ENCODE data around the gene LMTK3. TPM values are rescaled to one million over a fixed set of nuclear protein-coding genes. Genes with fewer than 3 reads are reported as not detected.

LMTK3 gene
- total and polyA plus RNA-seq, 9 of the 15 experiments (the other 6 are each of a cell fraction or from before 2014, with no cell fraction given) = 0.35 to 12.3 (median 2.0) TPM; not detected in 2

DNA sequence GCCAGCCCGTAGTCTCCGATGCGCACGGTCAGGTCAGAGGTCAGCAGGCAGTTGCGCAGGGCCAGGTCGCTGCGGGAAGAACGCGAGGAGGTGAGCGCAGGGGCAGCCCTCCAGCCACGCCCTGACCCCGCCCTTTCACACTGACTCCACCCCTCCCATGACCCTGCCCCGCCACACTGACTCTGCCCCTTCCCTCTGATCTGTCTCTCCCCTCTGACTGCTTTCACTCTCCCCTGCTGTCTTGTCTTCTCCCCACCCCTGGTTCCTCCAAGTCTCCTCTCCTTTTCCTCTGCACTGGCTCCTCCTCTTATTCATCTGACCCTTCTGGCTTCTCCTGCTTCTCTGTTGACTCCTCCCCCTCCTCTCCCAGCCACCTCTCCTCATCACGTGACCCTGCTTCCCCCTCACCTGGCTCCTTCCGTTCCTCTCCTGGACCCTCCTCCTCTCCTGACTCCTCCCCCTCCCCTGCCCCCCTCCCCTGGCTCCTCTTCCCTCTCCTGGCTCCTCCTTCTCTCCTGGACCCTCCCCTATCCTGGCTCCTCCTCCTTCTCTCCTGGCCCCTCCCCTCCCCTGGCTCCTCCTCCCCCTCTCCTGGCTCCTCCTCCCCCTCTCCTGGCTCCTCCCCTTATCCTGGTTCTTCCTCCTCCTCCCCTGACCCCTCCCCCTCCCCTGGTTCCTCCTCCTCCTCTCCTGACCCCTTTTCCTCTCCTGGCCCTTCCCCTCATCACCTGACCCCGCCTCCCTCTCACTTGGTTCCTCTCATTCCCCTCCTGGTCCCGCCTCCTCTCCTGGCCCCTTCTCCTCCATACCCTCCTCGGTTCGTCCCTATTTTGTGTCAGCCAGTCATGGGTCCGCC lies 9.9 kb downstream of the LMTK3 start:
- Histone ChIP-seq H3K9me1 (ENCODE audit: control insufficient read depth, insufficient read depth, low read length) (peaks cover 3% of the 10 kb centered on the region), H3K79me2 (ENCODE audit: control insufficient read depth, insufficient read depth, low read length) (peaks cover 7% of the 10 kb centered on the region; the same call in 2 of the 3 replicates), H3K4me1 (replicated peaks in 1 of 2; ENCODE audit: control insufficient read depth in 2 of 2, insufficient read depth in 2 of 2, low read length in 2 of 2) (peaks cover 10 to 50% of the 10 kb centered on the region in 2 experiments; a peak in 4 of 5 replicates), H3K27ac (ENCODE audit: extremely low read depth, low read depth, low read length) (peak overlapping the region; percentile 73), H4K20me1 (replicated peaks; ENCODE audit: control insufficient read depth, insufficient read depth, low read length) (no peaks in the 10 kb centered on the region), H3K9ac (ENCODE audit: insufficient read depth in 1 of 2, low read depth in 2 of 2, low read length in 2 of 2) (peak overlapping the region; percentile 53 to 94), H3K4me3 (peak overlapping the region; percentile 51), H3K4me2 (ENCODE audit: insufficient read depth, low read length) (peak overlapping the region; percentile 85), H3K9me3 (replicated peaks; ENCODE audit: control insufficient read depth, insufficient read depth, low read depth, low read length) (no peaks in the 10 kb centered on the region), H2AFZ (ENCODE audit: low read depth, low read length) (peak overlapping the region; percentile 95), H3K36me3 (ENCODE audit: control insufficient read depth, insufficient read depth, low read length) (peaks cover 3% of the 10 kb centered on the region; the same call in 1 of the 3 replicates), H3K27me3 (ENCODE audit: control insufficient read depth in 2 of 2, insufficient read depth in 2 of 2, low read length in 2 of 2) (no peaks in the 10 kb centered on the region)
- ATAC-seq (peak; percentile 91), FAIRE-seq (peak; percentile 99), DNase-seq (ENCODE audit: extremely low read depth in 1 of 4, low spot score in 3 of 4) (peak; percentile 95 to 97 (median 96))
- POLR2A ChIA-PET = interaction anchor here (0.5 to 1.5 kb wide), 6 partner anchors 22 to 122 kb away, joined by 3 to 10 read pairs (median 4); no protein-coding TSS in a partner anchor
- CTCF ChIA-PET (ENCODE audit: low intra/inter-chr PET ratio) = no interaction called here
- 0% methylated on average over 7 of the region's 20 CpGs for WGBS (ENCODE audit: insufficient coverage, low coverage, missing lambda C conversion rate)
- intact Hi-C loops (cut with micrococcal nuclease) (loop anchor here (5.0 kb wide), 1 partner anchor 169 kb away; no protein-coding TSS in a partner anchor), in situ Hi-C loops (cut with MboI) (no loop called here)
- BruUV-seq (replicated peaks) = no TSS peak
- TF ChIP-seq WHSC1 (IDR thresholded peaks at IDR 0.05; ENCODE audit: low read length) = no peak
- TF ChIP-seq MEF2D (tag; conservative IDR thresholded peaks at IDR 0.05; ENCODE audit: low read depth) = 0 out of 2 replicates have a peak, but pooled peaks have one; percentile 16
- TF ChIP-seq BCOR (IDR thresholded peaks at IDR 0.05) = peak; percentile 73
- TF ChIP-seq ETV5 (CRISPR knock-in tag; IDR thresholded peaks at IDR 0.05; ENCODE audit: low read depth) = no peak
- TF ChIP-seq, protein P1, sequence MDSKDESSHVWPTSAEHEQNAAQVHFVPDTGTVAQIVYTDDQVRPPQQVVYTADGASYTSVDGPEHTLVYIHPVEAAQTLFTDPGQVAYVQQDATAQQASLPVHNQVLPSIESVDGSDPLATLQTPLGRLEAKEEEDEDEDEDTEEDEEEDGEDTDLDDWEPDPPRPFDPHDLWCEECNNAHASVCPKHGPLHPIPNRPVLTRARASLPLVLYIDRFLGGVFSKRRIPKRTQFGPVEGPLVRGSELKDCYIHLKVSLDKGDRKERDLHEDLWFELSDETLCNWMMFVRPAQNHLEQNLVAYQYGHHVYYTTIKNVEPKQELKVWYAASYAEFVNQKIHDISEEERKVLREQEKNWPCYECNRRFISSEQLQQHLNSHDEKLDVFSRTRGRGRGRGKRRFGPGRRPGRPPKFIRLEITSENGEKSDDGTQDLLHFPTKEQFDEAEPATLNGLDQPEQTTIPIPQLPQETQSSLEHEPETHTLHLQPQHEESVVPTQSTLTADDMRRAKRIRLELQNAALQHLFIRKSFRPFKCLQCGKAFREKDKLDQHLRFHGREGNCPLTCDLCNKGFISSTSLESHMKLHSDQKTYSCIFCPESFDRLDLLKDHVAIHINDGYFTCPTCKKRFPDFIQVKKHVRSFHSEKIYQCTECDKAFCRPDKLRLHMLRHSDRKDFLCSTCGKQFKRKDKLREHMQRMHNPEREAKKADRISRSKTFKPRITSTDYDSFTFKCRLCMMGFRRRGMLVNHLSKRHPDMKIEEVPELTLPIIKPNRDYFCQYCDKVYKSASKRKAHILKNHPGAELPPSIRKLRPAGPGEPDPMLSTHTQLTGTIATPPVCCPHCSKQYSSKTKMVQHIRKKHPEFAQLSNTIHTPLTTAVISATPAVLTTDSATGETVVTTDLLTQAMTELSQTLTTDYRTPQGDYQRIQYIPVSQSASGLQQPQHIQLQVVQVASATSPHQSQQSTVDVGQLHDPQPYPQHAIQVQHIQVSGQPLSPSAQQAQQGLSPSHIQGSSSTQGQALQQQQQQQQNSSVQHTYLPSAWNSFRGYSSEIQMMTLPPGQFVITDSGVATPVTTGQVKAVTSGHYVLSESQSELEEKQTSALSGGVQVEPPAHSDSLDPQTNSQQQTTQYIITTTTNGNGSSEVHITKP (IDR thresholded peaks at IDR 0.05; ENCODE audit: partially characterized antibody) = peak; percentile 89
- no peak for TF ChIP-seq ZNF778 (CRISPR knock-in tag; IDR thresholded peaks at IDR 0.05)
- TF ChIP-seq JUND (IDR thresholded peaks at IDR 0.05; ENCODE audit: borderline replicate concordance, low read depth, low read length) = no peak
- TF ChIP-seq JUND (tag; IDR thresholded peaks at IDR 0.05; ENCODE audit: borderline replicate concordance, low read depth, low read length) = no peak; the same call in 2 of the 3 replicates
- TF ChIP-seq ZBTB1 (CRISPR knock-in tag; IDR thresholded peaks at IDR 0.05; ENCODE audit: borderline replicate concordance, low read depth) = no peak; the same call in 1 of the 2 replicates
- TF ChIP-seq CBX2 (IDR thresholded peaks at IDR 0.05; ENCODE audit: insufficient read depth, low read length, poor library complexity, severe bottlenecking) = no peak
- peak; percentile 37; the same call in 1 of the 2 replicates for TF ChIP-seq SMAD4 (CRISPR knock-in tag; conservative IDR thresholded peaks at IDR 0.05)
- TF ChIP-seq GABPB2 (CRISPR knock-in tag; conservative IDR thresholded peaks at IDR 0.05) = no peak
- TF ChIP-seq STAT5B (CRISPR knock-in tag; IDR thresholded peaks at IDR 0.05) = no peak
- no peak for TF ChIP-seq SAFB2 (IDR thresholded peaks at IDR 0.05; ENCODE audit: borderline replicate concordance, low read depth, low read length, severe bottlenecking)
- TF ChIP-seq KAT8 (IDR thresholded peaks at IDR 0.05; ENCODE audit: low read depth) = no peak
- TF ChIP-seq, protein P2, sequence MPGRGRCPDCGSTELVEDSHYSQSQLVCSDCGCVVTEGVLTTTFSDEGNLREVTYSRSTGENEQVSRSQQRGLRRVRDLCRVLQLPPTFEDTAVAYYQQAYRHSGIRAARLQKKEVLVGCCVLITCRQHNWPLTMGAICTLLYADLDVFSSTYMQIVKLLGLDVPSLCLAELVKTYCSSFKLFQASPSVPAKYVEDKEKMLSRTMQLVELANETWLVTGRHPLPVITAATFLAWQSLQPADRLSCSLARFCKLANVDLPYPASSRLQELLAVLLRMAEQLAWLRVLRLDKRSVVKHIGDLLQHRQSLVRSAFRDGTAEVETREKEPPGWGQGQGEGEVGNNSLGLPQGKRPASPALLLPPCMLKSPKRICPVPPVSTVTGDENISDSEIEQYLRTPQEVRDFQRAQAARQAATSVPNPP (IDR thresholded peaks at IDR 0.05; ENCODE audit: borderline replicate concordance, insufficient read depth, insufficient read length) = no peak
